DOHH2 (cell line): Measurements from ENCODE around the gene MINK1.
"Not testable (repeated sequence)": the region's sequence is repeated elsewhere in the genome, so short reads cannot be mapped to it uniquely, and the experiment has no call there.

Experiments
- EZH2phosphoT487 ChIP-seq: fragments of 200-600 bp; sonication (generic); IDR thresholded peaks from 2 replicates; pipeline ENCODE4 v1.6.1; 2017; ENCODE audit warnings: borderline replicate concordance, mild to moderate bottlenecking, antibody characterized with exemption, low read length, moderate library complexity, mixed read lengths
- TF ChIP-seq, protein P1 (sequence below): fragments of 200-600 bp; sonication (generic); IDR thresholded peaks from one replicate; pipeline ENCODE4 v1.5.1; 2014; ENCODE audit warnings: antibody characterized with exemption, mild to moderate bottlenecking, low read depth, low read length; ENCODE audit not compliant: poor library complexity, severe bottlenecking

DNA sequence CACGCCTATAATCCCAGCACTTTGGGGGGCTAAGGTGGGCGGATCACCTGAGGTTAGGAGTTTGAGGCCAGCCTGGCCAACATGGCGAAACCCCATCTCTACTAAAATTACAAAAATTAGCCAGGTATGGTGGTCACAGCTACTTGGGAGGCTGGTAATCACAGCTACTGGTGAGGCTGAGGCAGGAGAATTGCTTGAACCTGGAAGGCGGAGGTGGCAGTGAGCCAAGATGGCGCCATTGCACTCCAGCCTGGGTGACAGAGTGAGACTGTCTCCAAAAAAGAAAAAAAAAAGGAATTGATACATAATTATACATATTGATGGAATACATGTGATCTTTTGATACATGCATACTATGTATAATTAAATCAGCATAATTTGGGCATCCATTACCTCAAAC, 34.4 kb downstream of the MINK1 start:
- TF ChIP-seq, protein P1, sequence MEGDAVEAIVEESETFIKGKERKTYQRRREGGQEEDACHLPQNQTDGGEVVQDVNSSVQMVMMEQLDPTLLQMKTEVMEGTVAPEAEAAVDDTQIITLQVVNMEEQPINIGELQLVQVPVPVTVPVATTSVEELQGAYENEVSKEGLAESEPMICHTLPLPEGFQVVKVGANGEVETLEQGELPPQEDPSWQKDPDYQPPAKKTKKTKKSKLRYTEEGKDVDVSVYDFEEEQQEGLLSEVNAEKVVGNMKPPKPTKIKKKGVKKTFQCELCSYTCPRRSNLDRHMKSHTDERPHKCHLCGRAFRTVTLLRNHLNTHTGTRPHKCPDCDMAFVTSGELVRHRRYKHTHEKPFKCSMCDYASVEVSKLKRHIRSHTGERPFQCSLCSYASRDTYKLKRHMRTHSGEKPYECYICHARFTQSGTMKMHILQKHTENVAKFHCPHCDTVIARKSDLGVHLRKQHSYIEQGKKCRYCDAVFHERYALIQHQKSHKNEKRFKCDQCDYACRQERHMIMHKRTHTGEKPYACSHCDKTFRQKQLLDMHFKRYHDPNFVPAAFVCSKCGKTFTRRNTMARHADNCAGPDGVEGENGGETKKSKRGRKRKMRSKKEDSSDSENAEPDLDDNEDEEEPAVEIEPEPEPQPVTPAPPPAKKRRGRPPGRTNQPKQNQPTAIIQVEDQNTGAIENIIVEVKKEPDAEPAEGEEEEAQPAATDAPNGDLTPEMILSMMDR: not testable (repeated sequence)
- TF ChIP-seq EZH2phosphoT487: not testable (repeated sequence)
